Amniotic epithelial cell (primary cell): Measurements from ENCODE around the gene PCNX3.

Experiments used
- DNase-seq: peaks from one replicate; pipeline ENCODE4 v3.0.0-alpha.2; 2010; ENCODE audit warnings: low read depth

The PCNX3 gene

GRCh38 chr11:65580756-65581155, 34.8 kb upstream of the PCNX3 start:
- no peak for DNase-seq

- DNase-seq, result no peak
Observed at GRCh38 chr11:65581928-65582327, 33.6 kb upstream of the PCNX3 start.

- no peak for DNase-seq
Observed at GRCh38 chr11:65583589-65583988, 32.0 kb upstream of the PCNX3 start.

- no peak for DNase-seq
Observed at GRCh38 chr11:65584106-65584505, 31.5 kb upstream of the PCNX3 start.

GRCh38 chr11:65584723-65585171, 30.8 kb upstream of the PCNX3 start:
- DNase-seq, result no peak

- DNase-seq, result no peak
Observed at GRCh38 chr11:65585396-65586246, 30.0 kb upstream of the PCNX3 start.

GRCh38 chr11:65586247-65586630, 29.3 kb upstream of the PCNX3 start:
- no peak for DNase-seq

GRCh38 chr11:65586676-65587075, 28.9 kb upstream of the PCNX3 start:
- peak; percentile 28 for DNase-seq

- DNase-seq, result peak; percentile 59
Observed at GRCh38 chr11:65588199-65589054, 27.1 kb upstream of the PCNX3 start.

GRCh38 chr11:65589444-65590239, 25.9 kb upstream of the PCNX3 start:
- DNase-seq, result no peak

GRCh38 chr11:65590240-65590738, 25.3 kb upstream of the PCNX3 start:
- DNase-seq, result no peak

GRCh38 chr11:65591939-65592857, 23.4 kb upstream of the PCNX3 start:
- no peak for DNase-seq

GRCh38 chr11:65592858-65593517, 22.6 kb upstream of the PCNX3 start:
- DNase-seq, result no peak

GRCh38 chr11:65593518-65594414, 21.8 kb upstream of the PCNX3 start:
- DNase-seq, result no peak

GRCh38 chr11:65595131-65595530, 20.4 kb upstream of the PCNX3 start:
- no peak for DNase-seq

- DNase-seq, result no peak
Observed at GRCh38 chr11:65595543-65596281, 19.9 kb upstream of the PCNX3 start, which contains the start of gene KCNK7. Gene KCNK7 (minus strand): TSS chr11:65595800. CDS start chr11:65595772, 28 bp downstream.

- DNase-seq, result no peak
Observed at GRCh38 chr11:65596520-65596919, 19.1 kb upstream of the PCNX3 start.

GRCh38 chr11:65598258-65598699, 17.3 kb upstream of the PCNX3 start:
- DNase-seq, result no peak
